ENCODE measurements around the gene ZSCAN20. TPM values are rescaled to one million over a fixed set of nuclear protein-coding genes. Genes with fewer than 3 reads are reported as not detected.

Gene ZSCAN20
- total and polyA plus RNA-seq, 4 donors = 0.48 to 2.3 (median 1.3) TPM

- WGBS = 85% methylated on average over 4 of the region's 4 CpGs
- Histone ChIP-seq H3K4me3 (ENCODE audit: low read depth in 1 of 3, low read length in 3 of 3) (no peak overlapping the region), H3K27me3 (ENCODE audit: control insufficient read depth in 4 of 4, insufficient read depth in 4 of 4, low read length in 3 of 4) (no peaks in the 10 kb centered on the region), H3K4me1 (ENCODE audit: control insufficient read depth in 4 of 4, insufficient read depth in 4 of 4, low read length in 3 of 4) (no peaks in the 10 kb centered on the region), H3K9ac (ENCODE audit: low read depth in 1 of 2, low read length in 2 of 2) (no peak overlapping the region), H3K9me3 (ENCODE audit: control insufficient read depth in 4 of 4, low read length in 3 of 4) (no peaks in the 10 kb centered on the region), H3K36me3 (ENCODE audit: control insufficient read depth in 4 of 4, insufficient read depth in 3 of 4, low read depth in 1 of 4, low read length in 3 of 4) (no peaks in the 10 kb centered on the region), H3K27ac (ENCODE audit: low read depth in 1 of 2, low read length in 2 of 2) (no peak overlapping the region)
- DNase-seq (ENCODE audit: low spot score) = no peak
- TF ChIP-seq HNF4A (conservative IDR thresholded peaks at IDR 0.05) (peak in 1 of 2 donors; percentile 44), FOXA2 (IDR thresholded peaks at IDR 0.05) (no peak)
Observed at GRCh38 chr1:33436557-33437285, 35.7 kb upstream of the ZSCAN20 start.

- H3K9ac ChIP-seq (ENCODE audit: low read depth in 1 of 2, low read length in 2 of 2) = no peak overlapping the region
- H3K27me3 ChIP-seq (ENCODE audit: control insufficient read depth in 4 of 4, insufficient read depth in 4 of 4, low read length in 3 of 4) = no peaks in the 10 kb centered on the region
- no peak for TF ChIP-seq CTCF (IDR thresholded peaks at IDR 0.05; ENCODE audit: low read depth, low read length, missing input control)
- no peak for TF ChIP-seq EGR1 (IDR thresholded peaks at IDR 0.05; ENCODE audit: low read depth in 2 of 2)
- TF ChIP-seq FOXA1 (IDR thresholded peaks at IDR 0.05) = no peak
- TF ChIP-seq, protein P1, sequence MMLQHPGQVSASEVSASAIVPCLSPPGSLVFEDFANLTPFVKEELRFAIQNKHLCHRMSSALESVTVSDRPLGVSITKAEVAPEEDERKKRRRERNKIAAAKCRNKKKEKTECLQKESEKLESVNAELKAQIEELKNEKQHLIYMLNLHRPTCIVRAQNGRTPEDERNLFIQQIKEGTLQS (IDR thresholded peaks at IDR 0.05) = no peak
- TF ChIP-seq NR2F2 (IDR thresholded peaks at IDR 0.05) = no peak
- no peak for TF ChIP-seq HNF4A (conservative IDR thresholded peaks at IDR 0.05)
- TF ChIP-seq SP1 (IDR thresholded peaks at IDR 0.05) = no peak
- TF ChIP-seq FOXA2 (IDR thresholded peaks at IDR 0.05) = no peak
- TF ChIP-seq RAD21 (IDR thresholded peaks at IDR 0.05) = no peak
- H3K27ac ChIP-seq (ENCODE audit: low read depth in 1 of 2, low read length in 2 of 2) = no peak overlapping the region
- H3K4me1 ChIP-seq (ENCODE audit: control insufficient read depth in 4 of 4, insufficient read depth in 4 of 4, low read length in 3 of 4) = no peaks in the 10 kb centered on the region
- no peaks in the 10 kb centered on the region for H3K36me3 ChIP-seq (ENCODE audit: control insufficient read depth in 4 of 4, insufficient read depth in 3 of 4, low read depth in 1 of 4, low read length in 3 of 4)
- no peak overlapping the region for H3K4me3 ChIP-seq (ENCODE audit: low read depth in 1 of 3, low read length in 3 of 3)
- no peaks in the 10 kb centered on the region for H3K9me3 ChIP-seq (ENCODE audit: control insufficient read depth in 4 of 4, low read length in 3 of 4)
- no peak for DNase-seq (ENCODE audit: low spot score)
- 91% methylated on average over 6 of the region's 6 CpGs for WGBS
Observed at GRCh38 chr1:33438364-33439160, 33.9 kb upstream of the ZSCAN20 start.

DNA sequence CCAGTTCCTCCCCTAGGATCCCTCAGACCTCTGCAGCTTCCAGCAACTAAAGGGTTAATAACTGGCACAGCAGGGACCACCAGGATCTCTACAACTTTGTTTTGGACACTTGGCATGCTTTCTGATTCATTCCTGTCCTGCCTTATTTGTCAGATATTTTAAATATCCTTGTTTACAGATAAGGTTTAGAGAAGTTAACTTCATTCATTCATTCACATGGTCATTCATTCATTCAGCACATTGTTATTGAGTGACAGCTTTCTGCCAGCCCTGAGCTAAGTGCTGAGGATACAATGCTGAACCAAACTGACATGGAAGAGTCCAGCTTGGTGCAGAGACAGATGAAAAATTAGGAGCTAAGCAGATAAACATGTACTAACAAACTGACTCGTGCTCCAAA is 32.8 kb upstream of the ZSCAN20 start:
- H3K36me3 ChIP-seq (ENCODE audit: control insufficient read depth in 4 of 4, insufficient read depth in 3 of 4, low read depth in 1 of 4, low read length in 3 of 4) = no peaks in the 10 kb centered on the region
- DNase-seq (ENCODE audit: low spot score) = no peak
- H3K4me1 ChIP-seq (ENCODE audit: control insufficient read depth in 4 of 4, insufficient read depth in 4 of 4, low read length in 3 of 4) = no peaks in the 10 kb centered on the region
- H3K4me3 ChIP-seq (ENCODE audit: low read depth in 1 of 3, low read length in 3 of 3) = no peak overlapping the region
- no peak overlapping the region for H3K9ac ChIP-seq (ENCODE audit: low read depth in 1 of 2, low read length in 2 of 2)
- no peaks in the 10 kb centered on the region for H3K27me3 ChIP-seq (ENCODE audit: control insufficient read depth in 4 of 4, insufficient read depth in 4 of 4, low read length in 3 of 4)
- TF ChIP-seq REST (IDR thresholded peaks at IDR 0.05) = no peak
- TF ChIP-seq, protein P1 (IDR thresholded peaks at IDR 0.05) = no peak
- no peak overlapping the region for H3K27ac ChIP-seq (ENCODE audit: low read depth in 1 of 2, low read length in 2 of 2)
- WGBS = 61% methylated on average over 1 of the region's 1 CpG
- no peaks in the 10 kb centered on the region for H3K9me3 ChIP-seq (ENCODE audit: control insufficient read depth in 4 of 4, low read length in 3 of 4)

Data from liver (tissue), 9 donors.